ENCODE results near the gene TSHZ2.

The TSHZ2 gene

GRCh38 chr20:53195876-53196610 is 223.9 kb downstream of the TSHZ2 start:
- in situ Hi-C loops (cut with HindIII; ENCODE audit: low pct_ligation_motif_present, low pct_unique_long_range_greater_than_20kb, low sequenced_read_pairs) = no loop called here
- DNase-seq = no peak

- in situ Hi-C loops (cut with HindIII; ENCODE audit: low pct_ligation_motif_present, low pct_unique_long_range_greater_than_20kb, low sequenced_read_pairs) = no loop called here
These were observed 229.4 kb downstream of the TSHZ2 start for GRCh38 chr20:53201588-53201987.

GRCh38 chr20:53202777-53203176 is 230.6 kb downstream of the TSHZ2 start:
- in situ Hi-C loops (cut with HindIII; ENCODE audit: low pct_ligation_motif_present, low pct_unique_long_range_greater_than_20kb, low sequenced_read_pairs) = no loop called here
- DNase-seq = no peak

More at GRCh38 chr20:53201588-53201987, 229.4 kb downstream of the TSHZ2 start:
- DNase-seq = no peak

- in situ Hi-C loops (cut with HindIII; ENCODE audit: low pct_ligation_motif_present, low pct_unique_long_range_greater_than_20kb, low sequenced_read_pairs) = no loop called here
- no peak for DNase-seq
These were observed 232.9 kb downstream of the TSHZ2 start for GRCh38 chr20:53205046-53205445.

- in situ Hi-C loops (cut with HindIII; ENCODE audit: low pct_ligation_motif_present, low pct_unique_long_range_greater_than_20kb, low sequenced_read_pairs) = no loop called here
- no peak for DNase-seq
These were observed 236.1 kb downstream of the TSHZ2 start for GRCh38 chr20:53208110-53208832.

GRCh38 chr20:53210041-53210440 is 237.9 kb downstream of the TSHZ2 start:
- no peak for DNase-seq
- in situ Hi-C loops (cut with HindIII; ENCODE audit: low pct_ligation_motif_present, low pct_unique_long_range_greater_than_20kb, low sequenced_read_pairs) = no loop called here

GRCh38 chr20:53210931-53211330 is 238.8 kb downstream of the TSHZ2 start:
- in situ Hi-C loops (cut with HindIII; ENCODE audit: low pct_ligation_motif_present, low pct_unique_long_range_greater_than_20kb, low sequenced_read_pairs) = no loop called here
- no peak for DNase-seq

GRCh38 chr20:53212018-53212417 is 239.9 kb downstream of the TSHZ2 start:
- no peak for DNase-seq
- in situ Hi-C loops (cut with HindIII; ENCODE audit: low pct_ligation_motif_present, low pct_unique_long_range_greater_than_20kb, low sequenced_read_pairs) = no loop called here

- no peak for DNase-seq
- in situ Hi-C loops (cut with HindIII; ENCODE audit: low pct_ligation_motif_present, low pct_unique_long_range_greater_than_20kb, low sequenced_read_pairs) = no loop called here
These were observed 242.2 kb downstream of the TSHZ2 start for GRCh38 chr20:53214392-53214791.

- in situ Hi-C loops (cut with HindIII; ENCODE audit: low pct_ligation_motif_present, low pct_unique_long_range_greater_than_20kb, low sequenced_read_pairs) = no loop called here
- no peak for DNase-seq
These were observed 243.0 kb downstream of the TSHZ2 start for GRCh38 chr20:53215166-53215565.

GRCh38 chr20:53216478-53216855 is 244.3 kb downstream of the TSHZ2 start:
- no peak for DNase-seq
- in situ Hi-C loops (cut with HindIII; ENCODE audit: low pct_ligation_motif_present, low pct_unique_long_range_greater_than_20kb, low sequenced_read_pairs) = no loop called here

GRCh38 chr20:53216856-53217576 is 244.9 kb downstream of the TSHZ2 start:
- DNase-seq = peak; percentile 41
- in situ Hi-C loops (cut with HindIII; ENCODE audit: low pct_ligation_motif_present, low pct_unique_long_range_greater_than_20kb, low sequenced_read_pairs) = no loop called here

GRCh38 chr20:53220482-53221307 is 248.5 kb downstream of the TSHZ2 start:
- DNase-seq = no peak
- in situ Hi-C loops (cut with HindIII; ENCODE audit: low pct_ligation_motif_present, low pct_unique_long_range_greater_than_20kb, low sequenced_read_pairs) = no loop called here

- DNase-seq = no peak
- in situ Hi-C loops (cut with HindIII; ENCODE audit: low pct_ligation_motif_present, low pct_unique_long_range_greater_than_20kb, low sequenced_read_pairs) = no loop called here
These were observed 249.6 kb downstream of the TSHZ2 start for GRCh38 chr20:53221731-53222130.

- in situ Hi-C loops (cut with HindIII; ENCODE audit: low pct_ligation_motif_present, low pct_unique_long_range_greater_than_20kb, low sequenced_read_pairs) = no loop called here
- DNase-seq = no peak
These were observed 250.3 kb downstream of the TSHZ2 start for GRCh38 chr20:53222416-53222815.

GRCh38 chr20:53222932-53223331 is 250.8 kb downstream of the TSHZ2 start:
- DNase-seq = no peak
- in situ Hi-C loops (cut with HindIII; ENCODE audit: low pct_ligation_motif_present, low pct_unique_long_range_greater_than_20kb, low sequenced_read_pairs) = no loop called here

GRCh38 chr20:53223626-53224172 is 251.5 kb downstream of the TSHZ2 start:
- DNase-seq = no peak
- in situ Hi-C loops (cut with HindIII; ENCODE audit: low pct_ligation_motif_present, low pct_unique_long_range_greater_than_20kb, low sequenced_read_pairs) = no loop called here

GRCh38 chr20:53224851-53225250 is 252.7 kb downstream of the TSHZ2 start:
- no peak for DNase-seq
- in situ Hi-C loops (cut with HindIII; ENCODE audit: low pct_ligation_motif_present, low pct_unique_long_range_greater_than_20kb, low sequenced_read_pairs) = no loop called here

Data from ACHN (cell line).